ENCODE data around the gene CPHXL2.

DNA sequence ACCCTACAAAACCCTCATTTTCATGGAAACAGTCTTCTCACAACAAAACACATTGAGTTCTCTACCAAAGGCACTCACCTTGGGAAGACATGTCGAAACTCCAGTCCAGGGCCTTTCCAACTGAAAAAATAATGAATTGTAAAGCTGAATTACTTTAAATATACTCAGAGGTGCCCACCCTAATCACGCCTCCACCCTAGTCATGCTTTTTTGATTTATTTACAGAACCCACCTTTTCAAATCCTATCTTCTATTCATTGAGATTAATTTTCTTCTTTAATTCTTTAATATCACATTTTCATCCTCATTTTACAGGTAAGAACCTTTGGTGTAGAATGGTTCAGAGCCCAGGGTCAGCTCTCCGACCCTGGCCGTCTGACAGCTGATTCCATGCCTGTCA, at the start of gene CPHXL2:
- TF ChIP-seq, protein P1, sequence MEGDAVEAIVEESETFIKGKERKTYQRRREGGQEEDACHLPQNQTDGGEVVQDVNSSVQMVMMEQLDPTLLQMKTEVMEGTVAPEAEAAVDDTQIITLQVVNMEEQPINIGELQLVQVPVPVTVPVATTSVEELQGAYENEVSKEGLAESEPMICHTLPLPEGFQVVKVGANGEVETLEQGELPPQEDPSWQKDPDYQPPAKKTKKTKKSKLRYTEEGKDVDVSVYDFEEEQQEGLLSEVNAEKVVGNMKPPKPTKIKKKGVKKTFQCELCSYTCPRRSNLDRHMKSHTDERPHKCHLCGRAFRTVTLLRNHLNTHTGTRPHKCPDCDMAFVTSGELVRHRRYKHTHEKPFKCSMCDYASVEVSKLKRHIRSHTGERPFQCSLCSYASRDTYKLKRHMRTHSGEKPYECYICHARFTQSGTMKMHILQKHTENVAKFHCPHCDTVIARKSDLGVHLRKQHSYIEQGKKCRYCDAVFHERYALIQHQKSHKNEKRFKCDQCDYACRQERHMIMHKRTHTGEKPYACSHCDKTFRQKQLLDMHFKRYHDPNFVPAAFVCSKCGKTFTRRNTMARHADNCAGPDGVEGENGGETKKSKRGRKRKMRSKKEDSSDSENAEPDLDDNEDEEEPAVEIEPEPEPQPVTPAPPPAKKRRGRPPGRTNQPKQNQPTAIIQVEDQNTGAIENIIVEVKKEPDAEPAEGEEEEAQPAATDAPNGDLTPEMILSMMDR (IDR thresholded peaks at IDR 0.05): no peak
- no peak for TF ChIP-seq POLR2A (IDR thresholded peaks at IDR 0.05)
